GM19372 (cell line): ENCODE data around the gene LCOR.
"Not testable (repeated sequence)": the region's sequence is repeated elsewhere in the genome, so short reads cannot be mapped to it uniquely, and the experiment has no call there.

Experiments
- ATAC-seq: cut with Tn5 transposase; IDR thresholded peaks from one replicate; pipeline ENCODE4 v1.9.1; 2021; ENCODE audit warnings: mild to moderate bottlenecking, low read depth, moderate library complexity; ENCODE audit not compliant: unreplicated experiment

LCOR gene

DNA sequence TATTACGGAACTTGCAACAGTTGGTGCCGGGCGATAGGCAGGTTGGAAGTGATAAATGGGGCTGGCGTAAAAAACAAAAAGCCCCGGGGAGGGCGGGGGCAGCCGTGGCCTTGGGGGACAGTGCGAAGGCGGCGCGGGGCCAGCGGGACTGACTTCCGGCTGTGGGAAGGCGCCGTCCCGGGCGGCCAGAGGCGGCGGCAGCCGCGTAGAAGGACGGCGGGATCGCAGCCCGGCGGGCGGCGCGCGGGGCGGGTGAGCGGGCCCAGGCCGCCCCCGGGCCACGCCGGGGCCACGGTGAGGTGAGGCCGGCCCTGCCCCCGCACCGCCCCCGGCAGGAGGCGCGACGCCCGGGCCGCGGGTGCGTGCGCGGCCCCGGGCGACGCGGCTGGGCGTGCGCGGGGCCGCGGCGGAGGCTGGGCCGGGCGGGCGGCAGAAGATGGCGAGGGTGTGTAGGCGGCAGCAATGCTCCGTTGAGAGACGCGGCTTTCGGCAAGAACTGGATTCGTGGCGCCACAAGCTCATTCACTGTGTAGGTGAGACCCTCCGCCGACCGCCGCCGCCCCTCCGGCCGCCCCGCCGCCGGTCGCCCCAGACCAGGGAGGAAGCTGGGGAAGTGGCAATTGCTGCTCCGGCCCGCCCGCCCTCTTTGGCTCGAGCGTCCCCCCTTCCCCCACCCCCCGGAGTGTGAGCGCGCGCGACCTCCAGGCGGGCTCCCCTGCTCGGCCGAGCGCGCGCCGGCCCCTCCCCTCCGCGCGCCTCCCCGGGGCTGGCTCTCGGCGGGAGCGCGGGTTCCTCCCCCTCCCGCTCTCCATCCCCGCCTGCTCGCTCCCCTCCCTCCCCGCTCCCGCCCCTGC, at the start of gene LCOR:
TSS of gene LCOR (plus strand) at position 432 of the 854 bp plus-strand sequence. CDS start 116,760 bp downstream, outside the sequence.
- ATAC-seq, result peak; percentile 53

GRCh38 chr10:96784253-96784652, 47.8 kb upstream of the LCOR start:
- no peak for ATAC-seq

DNA sequence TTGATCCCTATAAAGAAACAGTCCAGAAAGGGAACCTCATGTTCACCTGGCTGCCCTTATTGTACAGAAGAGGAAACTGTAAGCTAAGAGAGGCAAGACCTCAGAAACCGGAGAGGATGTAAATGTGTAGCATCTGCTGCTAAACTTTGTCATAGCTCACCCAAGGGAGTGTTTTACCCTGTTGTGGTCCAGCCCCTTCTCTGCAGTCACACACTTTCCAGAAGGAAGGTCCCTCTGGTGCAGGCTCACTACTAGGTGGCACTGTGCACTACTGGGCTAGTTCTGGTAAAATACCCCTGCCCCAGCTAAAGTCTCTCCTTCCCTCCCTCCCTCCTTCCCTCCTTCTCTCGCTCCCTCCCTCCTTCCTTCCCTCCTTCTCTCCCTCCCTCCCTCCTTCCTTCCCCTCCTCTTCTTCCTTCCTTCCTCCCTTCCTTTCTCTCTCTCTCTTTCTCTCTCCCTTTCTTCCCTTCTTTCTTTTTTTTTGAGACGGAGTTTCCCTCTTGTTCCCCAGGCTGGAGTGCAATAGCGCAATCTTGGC, 42.5 kb upstream of the LCOR start:
- no peak for ATAC-seq

DNA sequence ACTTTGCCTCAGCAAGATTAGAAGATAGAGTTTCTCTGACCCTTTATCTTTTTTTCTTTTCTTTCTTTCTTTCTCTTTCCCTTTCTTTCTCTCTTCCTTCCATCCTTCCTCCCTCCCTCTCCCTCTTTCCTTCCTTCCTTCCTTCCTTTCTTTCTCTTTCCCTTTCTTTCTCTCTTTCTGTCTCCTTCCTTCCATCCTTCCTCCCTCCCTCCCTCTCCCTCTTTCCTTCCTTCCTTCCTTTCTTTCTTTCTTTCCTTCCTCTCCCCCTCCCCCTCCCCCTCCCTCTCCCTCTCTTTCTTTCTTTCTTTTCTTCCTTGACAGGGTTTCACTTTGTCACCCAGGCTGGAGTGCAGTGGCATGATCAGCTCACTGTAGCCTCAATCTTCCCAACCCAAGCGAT, 40.2 kb upstream of the LCOR start:
- ATAC-seq, result no peak

- no peak for ATAC-seq
Measured at GRCh38 chr10:96794836-96795733, 37.0 kb upstream of the LCOR start.

DNA sequence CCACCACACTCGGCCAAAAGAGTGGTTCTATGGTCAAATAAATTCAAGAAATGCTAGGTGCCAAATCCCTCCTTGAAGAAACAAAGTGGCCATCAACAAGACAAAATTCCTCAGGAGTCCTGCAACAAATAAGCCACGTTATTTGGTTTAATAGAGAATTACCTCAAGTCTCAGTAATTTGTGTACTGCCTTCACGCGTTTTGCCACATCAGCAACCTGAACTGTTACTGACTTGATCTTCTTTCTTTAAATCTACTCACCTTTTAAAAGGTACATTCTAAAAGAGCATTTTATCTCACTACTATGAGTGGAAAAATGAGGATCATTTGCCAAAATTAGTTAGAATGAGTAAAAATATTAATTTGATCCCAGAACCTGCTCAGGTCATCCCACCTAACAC, 34.6 kb upstream of the LCOR start:
- no peak for ATAC-seq

GRCh38 chr10:96803288-96803664, 28.8 kb upstream of the LCOR start:
- no peak for ATAC-seq

DNA sequence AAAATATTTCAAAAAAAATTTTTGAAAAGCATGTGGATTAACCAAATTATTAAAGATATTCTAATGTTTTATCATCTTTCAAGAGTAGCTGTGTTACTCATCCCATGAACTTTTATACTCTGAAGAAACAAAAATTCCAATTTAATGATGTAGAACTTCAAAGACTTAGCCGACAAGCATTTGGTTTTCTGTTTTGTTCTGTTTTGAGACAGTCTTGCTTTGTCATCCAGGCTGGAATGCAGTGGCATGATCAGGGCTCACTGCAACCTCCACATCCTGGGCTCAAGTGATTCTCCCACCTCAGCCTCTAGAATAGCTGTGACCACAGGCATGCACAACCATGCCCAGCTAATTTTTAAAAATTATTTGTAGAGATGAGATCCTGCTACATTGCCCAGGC, 17.8 kb upstream of the LCOR start:
- no peak for ATAC-seq

GRCh38 chr10:96818971-96819370, 13.1 kb upstream of the LCOR start:
- not testable (repeated sequence) for ATAC-seq

- no peak for ATAC-seq
Measured at GRCh38 chr10:96820765-96821164, 11.3 kb upstream of the LCOR start.

GRCh38 chr10:96826438-96826837, 5.7 kb upstream of the LCOR start:
- no peak for ATAC-seq

DNA sequence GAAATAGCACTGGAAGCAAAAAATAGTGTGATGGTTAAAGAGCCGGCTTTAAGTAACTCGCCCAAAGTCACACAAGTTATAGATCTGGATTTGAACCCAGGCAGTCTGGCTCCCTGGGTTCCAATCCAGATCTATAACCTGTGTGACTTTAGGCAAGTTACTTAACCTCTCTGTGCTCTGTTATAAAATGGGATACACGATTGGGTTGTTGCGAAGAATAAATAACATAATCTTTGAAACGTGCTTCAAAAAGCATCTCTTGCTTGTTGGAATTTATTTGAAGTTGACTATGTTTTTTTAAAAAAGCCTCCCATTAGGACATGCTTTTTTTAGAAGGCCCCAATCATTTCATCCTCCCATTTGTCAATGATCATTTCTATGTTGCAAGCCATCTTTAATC, 3.5 kb upstream of the LCOR start:
- no peak for ATAC-seq

DNA sequence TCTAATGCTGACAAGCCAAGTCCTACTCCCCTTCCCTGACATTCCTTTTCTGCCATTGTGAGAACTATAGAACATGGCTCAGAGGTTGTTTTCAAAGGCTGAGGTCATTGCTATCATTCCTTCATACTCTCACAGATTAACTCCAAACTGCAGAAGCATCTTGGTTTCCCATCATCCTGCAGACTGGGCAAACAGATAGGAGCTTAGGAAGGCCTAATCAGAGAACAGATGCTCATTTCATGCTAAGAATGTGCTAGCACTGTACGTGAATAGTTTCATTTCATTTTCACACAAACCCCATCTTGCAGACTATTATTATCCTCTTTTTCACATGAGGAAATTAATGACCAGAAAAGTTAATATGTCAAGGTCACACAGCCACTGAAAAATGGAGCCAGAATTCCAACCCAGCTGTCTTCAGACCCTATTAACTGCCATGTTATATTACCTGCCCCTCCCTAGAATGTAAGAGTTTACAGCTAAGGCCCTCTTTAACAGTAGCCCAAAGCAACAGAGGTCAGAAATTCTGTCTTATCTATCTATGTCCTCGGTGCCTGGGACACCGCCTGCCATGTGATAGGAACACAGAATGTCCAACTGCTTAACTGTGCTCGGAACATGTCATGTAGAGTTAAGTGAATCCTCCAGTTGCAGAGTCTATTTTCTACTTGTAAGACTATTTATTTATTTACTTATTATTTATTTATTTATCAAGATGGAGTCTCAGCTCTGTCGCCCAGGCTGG, 2.9 kb upstream of the LCOR start:
- ATAC-seq, result no peak

DNA sequence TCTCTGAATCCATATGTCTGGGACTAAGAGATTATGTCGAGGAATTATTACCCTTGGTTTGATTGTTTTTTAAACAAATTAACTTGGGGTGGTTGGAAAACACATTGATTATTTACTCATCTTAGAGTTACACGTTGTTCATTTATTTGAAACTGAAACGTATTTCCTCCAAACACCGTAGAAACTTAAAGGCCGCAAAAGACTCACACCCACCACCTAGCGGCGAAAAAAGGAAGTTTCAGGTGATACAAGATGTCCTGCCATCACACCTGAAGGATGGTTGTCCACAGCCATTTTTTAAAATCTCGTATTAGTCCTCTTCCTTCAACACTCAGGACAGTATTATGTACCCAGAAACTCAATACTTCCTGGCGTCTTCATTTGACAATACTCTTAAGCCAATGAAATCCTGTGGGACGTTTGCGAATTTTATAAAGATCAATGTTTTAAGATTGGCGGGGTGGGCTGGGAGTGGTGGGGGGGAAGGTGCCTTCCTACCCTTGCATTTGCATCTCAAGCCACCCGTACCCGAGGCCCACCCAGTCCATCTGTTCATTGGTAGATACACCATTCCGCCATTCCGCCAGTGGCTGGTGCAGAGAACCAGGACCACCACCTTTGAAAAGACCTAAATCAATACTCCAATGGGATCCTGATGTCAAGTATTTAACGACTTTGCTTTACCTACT, 1.4 kb upstream of the LCOR start:
- no peak for ATAC-seq

DNA sequence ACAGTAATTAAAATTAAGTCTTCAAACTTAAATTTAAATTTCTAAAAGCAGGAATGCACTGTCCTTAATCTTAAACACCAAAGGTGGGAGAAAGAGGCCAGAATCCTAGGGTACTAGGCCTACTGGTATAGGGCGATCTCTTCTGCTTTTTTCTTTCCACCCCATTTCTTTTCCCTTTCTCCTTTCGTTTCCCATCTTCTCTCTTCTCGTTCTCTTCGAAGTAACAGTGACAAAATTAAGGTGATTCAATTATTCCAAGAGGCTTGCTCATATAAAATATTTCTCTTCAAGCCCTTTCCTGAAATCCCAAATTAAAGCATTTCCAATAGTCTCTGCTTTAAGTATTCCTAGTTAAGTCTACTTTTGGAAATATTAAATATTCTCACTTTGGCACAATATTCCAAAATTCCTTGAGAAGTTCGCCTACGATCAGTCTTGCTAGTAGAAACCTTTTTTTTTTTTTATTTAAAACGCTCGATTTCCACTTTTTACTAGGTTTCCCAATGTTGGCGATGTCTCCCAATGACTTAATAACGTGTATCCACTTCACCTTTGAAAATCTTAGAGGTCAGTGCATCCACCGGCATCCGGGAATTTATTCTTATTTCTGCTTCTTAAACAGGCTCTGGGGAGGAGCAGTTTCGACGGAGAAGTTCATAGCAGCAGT, 765 bp upstream of the LCOR start:
- no peak for ATAC-seq

- peak; percentile 50 for ATAC-seq
Measured at GRCh38 chr10:96832721-96833219, 672 bp downstream of the LCOR start.

- ATAC-seq, result no peak
Measured at GRCh38 chr10:96833220-96834001, 1.3 kb downstream of the LCOR start.

DNA sequence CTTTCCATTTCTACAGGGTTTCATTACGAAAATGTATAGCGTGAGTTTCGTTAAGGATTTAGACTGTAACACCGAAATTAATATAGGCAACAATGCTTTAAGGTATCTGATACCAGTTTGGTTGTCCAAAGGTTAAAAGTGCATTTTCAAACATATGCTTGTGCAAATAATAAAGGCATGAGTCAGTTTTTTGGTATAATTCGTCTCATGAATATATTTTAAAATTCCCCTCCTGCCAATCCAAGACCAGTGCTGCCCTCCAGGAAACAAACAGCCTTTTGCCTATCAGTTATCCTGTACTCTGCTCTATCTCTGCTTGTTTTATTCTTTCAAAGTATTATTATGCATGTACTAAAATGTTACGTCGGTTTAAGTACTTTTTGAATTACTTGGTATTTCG, 2.0 kb downstream of the LCOR start:
- ATAC-seq, result no peak

- ATAC-seq, result no peak
Measured at GRCh38 chr10:96835899-96836298, 3.8 kb downstream of the LCOR start.
